ENCODE data around the gene MCTP2. TPM values are rescaled to one million over a fixed set of nuclear protein-coding genes. Genes with fewer than 3 reads are reported as not detected.

Gene MCTP2
- total RNA-seq, 1 donor from 2014 or later, result 50.7 TPM

- no peak for DNase-seq (ENCODE audit: low spot score)
These were observed 30.8 kb downstream of the MCTP2 start for GRCh38 chr15:94262201-94262600.

- no peak for DNase-seq (ENCODE audit: low spot score)
These were observed 32.2 kb downstream of the MCTP2 start for GRCh38 chr15:94263341-94264273.

GRCh38 chr15:94265009-94265408 lies 33.6 kb downstream of the MCTP2 start:
- no peak for DNase-seq (ENCODE audit: low spot score)

GRCh38 chr15:94265982-94266381 lies 34.6 kb downstream of the MCTP2 start:
- no peak for DNase-seq (ENCODE audit: low spot score)

- no peak for DNase-seq (ENCODE audit: low spot score)
These were observed 35.4 kb downstream of the MCTP2 start for GRCh38 chr15:94266789-94267188.

GRCh38 chr15:94269954-94270353 lies 38.6 kb downstream of the MCTP2 start:
- no peak for DNase-seq (ENCODE audit: low spot score)

GRCh38 chr15:94270570-94270969 lies 39.2 kb downstream of the MCTP2 start:
- DNase-seq (ENCODE audit: low spot score), result no peak

- DNase-seq (ENCODE audit: low spot score), result no peak
These were observed 41.0 kb downstream of the MCTP2 start for GRCh38 chr15:94272251-94272898.

- no peak for DNase-seq (ENCODE audit: low spot score)
These were observed 42.5 kb downstream of the MCTP2 start for GRCh38 chr15:94273826-94274225.

- DNase-seq (ENCODE audit: low spot score), result no peak
These were observed 43.4 kb downstream of the MCTP2 start for GRCh38 chr15:94274745-94275144.

- DNase-seq (ENCODE audit: low spot score), result no peak
These were observed 46.1 kb downstream of the MCTP2 start for GRCh38 chr15:94277485-94277884.

- no peak for DNase-seq (ENCODE audit: low spot score)
These were observed 48.4 kb downstream of the MCTP2 start for GRCh38 chr15:94279736-94280135.

- no peak for DNase-seq (ENCODE audit: low spot score)
These were observed 48.9 kb downstream of the MCTP2 start for GRCh38 chr15:94280301-94280700.

GRCh38 chr15:94282269-94283250 lies 51.2 kb downstream of the MCTP2 start:
- DNase-seq (ENCODE audit: low spot score), result no peak

GRCh38 chr15:94286583-94286982 lies 55.2 kb downstream of the MCTP2 start:
- no peak for DNase-seq (ENCODE audit: low spot score)

GRCh38 chr15:94287794-94288246 lies 56.5 kb downstream of the MCTP2 start:
- DNase-seq (ENCODE audit: low spot score), result no peak

- no peak for DNase-seq (ENCODE audit: low spot score)
These were observed 59.4 kb downstream of the MCTP2 start for GRCh38 chr15:94290730-94291129.

- no peak for DNase-seq (ENCODE audit: low spot score)
These were observed 62.3 kb downstream of the MCTP2 start for GRCh38 chr15:94293411-94294402.

- no peak for DNase-seq (ENCODE audit: low spot score)
These were observed 63.2 kb downstream of the MCTP2 start for GRCh38 chr15:94294556-94294955.

GRCh38 chr15:94295275-94295674 lies 63.9 kb downstream of the MCTP2 start:
- no peak for DNase-seq (ENCODE audit: low spot score)

- no peak for DNase-seq (ENCODE audit: low spot score)
These were observed 65.4 kb downstream of the MCTP2 start for GRCh38 chr15:94296717-94297116.

All from ureter (tissue), 1 donor.